KG1 (cell line): ENCODE measurements around the gene GSE1.
A peak's percentile ranks its signal among the peaks of the same experiment; 100 is the strongest.

ENCODE experiments used
- DNase-seq: peaks from one replicate; lab custom pipeline; 2025; lab: John Stamatoyannopoulos, UW

GSE1 gene

GRCh38 chr16:85706449-85707034, 93.4 kb downstream of the GSE1 start:
- DNase-seq: no peak

DNA sequence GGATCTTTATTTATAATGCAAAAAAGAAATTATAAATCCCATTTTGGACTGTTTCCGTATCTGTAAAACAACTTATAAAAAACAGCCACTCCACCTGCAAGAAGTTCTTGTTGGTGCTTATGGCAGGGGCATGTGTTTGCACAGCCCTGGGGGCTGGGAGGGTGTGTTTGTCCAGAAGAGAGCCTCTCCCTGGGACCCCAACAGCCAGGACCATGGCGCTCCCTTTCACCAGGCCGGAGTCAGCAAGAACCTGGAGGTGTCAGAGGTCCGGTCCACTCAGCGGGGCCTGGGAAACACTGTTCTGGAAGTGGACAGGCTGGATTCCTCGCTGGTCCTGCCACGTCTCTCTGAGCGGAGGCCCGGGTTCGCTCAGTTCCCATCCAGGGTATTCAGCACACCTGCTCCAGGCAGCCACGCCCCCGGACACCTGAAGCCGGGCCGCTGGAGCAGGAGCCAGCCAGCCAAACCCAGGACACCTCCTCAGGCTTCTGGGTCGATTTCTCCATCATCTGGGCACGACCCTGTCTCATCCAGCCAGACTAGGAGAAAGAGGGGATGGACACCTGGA, 94.5 kb downstream of the GSE1 start:
- no peak for DNase-seq

DNA sequence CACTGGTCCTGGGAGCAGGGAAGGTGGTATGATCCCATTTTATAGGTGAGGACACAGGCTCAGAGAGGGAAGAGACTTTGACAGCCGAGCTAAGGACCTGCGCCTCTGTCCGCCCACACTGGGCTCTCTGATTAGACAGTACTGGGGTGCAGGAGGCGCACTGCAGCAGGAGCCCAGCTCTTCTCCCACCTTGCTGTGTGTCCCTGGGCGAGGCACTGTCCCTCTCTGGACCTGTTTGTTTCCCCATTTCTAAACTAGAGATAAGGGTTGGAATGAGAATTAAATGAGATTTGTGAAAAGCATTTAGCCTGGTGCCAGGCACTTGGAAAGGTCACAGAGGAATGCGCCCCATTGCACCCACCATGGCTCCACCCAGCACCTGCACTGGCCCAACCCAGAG, 95.2 kb downstream of the GSE1 start:
- no peak for DNase-seq

DNA sequence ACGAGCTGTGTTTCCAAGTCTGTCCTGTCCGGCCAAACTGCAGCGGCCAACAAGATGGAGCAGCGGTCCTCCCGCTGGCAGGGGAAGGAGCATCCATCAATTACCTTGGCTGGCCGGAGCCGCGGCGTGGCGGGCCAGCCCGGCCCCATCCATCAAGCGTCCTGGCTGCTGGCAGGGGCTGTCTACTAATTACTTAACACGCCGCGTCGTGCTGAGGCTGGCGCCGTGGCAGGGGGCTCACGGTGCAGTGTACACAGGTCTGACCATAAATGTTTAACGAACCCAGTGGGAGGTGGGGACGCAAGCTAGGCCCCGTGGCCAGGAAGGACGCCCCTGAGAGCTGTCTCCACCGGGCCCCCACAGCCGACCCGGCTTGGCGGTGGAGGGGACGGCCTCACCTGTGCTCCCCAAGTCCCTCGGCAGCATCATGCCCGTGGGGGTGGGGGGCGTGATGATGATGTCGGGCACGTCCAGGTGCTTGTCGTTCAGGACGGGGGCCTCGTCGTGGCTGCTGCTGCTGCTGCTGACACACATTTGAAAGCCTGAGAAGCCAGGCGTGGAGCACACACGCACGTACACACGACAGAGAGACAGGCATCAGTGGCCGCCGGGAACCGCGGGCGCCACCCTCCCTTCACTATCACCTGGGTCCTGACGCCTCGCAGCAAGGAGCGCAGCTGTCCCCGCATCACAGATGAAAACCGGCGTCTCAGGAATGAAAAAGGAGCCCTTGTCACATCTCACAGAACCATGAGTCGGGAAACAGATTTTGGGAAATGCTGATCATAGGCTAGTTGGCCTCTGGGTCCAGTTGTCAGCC, 96.9 kb downstream of the GSE1 start:
- no peak for DNase-seq

DNA sequence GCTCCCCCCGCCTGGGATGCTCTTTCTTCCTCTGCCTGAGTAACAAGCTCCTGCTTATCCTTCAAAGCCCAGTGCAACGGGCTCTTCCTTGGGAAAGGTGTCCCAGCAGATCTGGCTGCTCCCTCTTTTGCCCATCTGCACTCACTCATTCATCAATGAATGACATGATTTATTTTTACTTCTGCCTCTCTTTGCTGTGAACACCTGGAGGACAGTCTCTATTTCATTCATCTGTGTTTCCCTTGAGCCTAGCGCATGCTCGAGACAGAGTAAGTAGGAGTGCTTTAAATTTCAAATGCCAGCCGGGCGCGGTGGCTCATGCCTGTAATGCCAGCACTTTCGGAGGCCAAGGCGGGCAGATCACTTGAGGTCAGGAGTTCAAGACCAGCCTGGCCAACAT, 97.6 kb downstream of the GSE1 start:
- no peak for DNase-seq

GRCh38 chr16:85711982-85712587, 99.0 kb downstream of the GSE1 start:
- DNase-seq: no peak

- no peak for DNase-seq
Measured at GRCh38 chr16:85712801-85713200, 99.7 kb downstream of the GSE1 start.

DNA sequence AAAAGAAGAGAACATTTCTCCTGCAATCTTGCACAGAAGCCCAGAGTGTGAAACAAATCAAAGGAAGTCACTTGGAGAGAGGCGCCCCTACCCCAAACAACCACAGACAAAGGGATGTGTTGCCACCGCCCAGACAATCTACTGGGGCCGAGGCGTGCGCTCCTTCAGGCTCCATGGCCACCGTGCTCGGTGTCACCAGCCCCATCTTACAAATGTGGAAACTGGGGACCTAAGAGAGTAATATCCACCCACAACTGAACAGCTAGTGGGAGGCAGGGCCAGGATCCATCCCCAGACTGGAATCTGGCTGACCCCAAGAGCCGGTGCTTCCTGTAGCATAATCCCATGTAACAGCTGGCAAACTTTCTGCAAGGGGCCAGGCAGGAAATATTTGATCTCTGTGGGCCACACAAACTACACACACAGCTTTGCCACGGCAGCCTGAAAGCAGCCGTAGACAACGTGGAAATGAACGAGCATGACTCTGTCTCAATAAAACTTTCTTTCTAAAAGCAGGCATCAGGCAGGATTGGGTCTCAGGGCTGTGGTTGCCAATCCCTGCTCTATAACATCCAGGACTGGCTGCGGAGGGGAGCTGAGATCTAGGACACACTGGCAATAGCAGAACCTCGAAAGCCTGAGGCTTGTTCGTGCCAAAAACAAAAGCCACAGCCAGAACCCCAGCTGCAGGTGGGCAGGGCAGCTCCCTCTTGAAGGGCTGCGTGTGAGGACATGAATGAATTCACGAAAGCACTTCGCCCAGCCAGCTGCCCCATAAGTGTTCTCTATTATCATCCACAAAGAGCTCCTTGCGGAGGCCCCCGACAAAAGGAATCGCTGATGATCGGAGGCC, 102.3 kb downstream of the GSE1 start:
- DNase-seq: no peak

GRCh38 chr16:85716022-85716679, 103.0 kb downstream of the GSE1 start:
- DNase-seq: no peak

DNA sequence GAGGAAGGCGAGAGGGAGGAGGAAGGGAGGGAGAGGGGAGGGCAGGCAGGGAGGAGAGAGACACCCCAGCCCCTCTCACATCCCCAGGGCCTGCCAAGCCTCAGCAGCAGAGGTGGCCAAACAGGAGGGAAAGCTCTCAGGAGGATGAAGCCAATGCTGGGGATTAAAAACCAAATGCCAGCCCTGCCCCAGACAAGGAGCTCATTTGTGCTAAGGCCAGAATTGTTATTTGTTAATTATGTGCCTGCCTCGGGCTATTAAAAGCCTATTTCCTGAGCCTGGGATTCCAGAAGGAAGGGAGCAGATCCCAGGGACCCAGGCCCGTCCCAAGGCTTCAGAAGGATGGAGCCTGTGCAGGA, 103.5 kb downstream of the GSE1 start:
- DNase-seq: no peak

- peak; percentile 52 for DNase-seq
Measured at GRCh38 chr16:85717393-85718152, 104.5 kb downstream of the GSE1 start.

DNA sequence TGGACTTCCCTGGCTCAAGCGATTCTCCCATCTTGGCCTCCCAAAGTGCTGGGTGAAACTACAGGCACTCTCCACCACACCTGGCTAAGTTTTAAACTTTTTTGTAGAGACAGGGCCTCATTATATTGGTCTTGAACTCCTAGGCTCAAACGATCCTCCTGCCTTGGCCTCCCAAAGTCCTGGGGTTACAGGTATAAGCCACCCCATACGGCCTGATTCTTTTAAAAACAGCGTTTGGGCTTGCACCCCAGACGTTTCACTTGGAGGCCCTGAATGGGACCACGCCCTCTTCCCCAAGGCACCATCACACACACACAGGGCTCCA, 105.0 kb downstream of the GSE1 start:
- no peak for DNase-seq

GRCh38 chr16:85718682-85719081, 105.6 kb downstream of the GSE1 start:
- DNase-seq: no peak

GRCh38 chr16:85719605-85720301, 106.6 kb downstream of the GSE1 start:
- no peak for DNase-seq

- no peak for DNase-seq
Measured at GRCh38 chr16:85720302-85720637, 107.1 kb downstream of the GSE1 start.

DNA sequence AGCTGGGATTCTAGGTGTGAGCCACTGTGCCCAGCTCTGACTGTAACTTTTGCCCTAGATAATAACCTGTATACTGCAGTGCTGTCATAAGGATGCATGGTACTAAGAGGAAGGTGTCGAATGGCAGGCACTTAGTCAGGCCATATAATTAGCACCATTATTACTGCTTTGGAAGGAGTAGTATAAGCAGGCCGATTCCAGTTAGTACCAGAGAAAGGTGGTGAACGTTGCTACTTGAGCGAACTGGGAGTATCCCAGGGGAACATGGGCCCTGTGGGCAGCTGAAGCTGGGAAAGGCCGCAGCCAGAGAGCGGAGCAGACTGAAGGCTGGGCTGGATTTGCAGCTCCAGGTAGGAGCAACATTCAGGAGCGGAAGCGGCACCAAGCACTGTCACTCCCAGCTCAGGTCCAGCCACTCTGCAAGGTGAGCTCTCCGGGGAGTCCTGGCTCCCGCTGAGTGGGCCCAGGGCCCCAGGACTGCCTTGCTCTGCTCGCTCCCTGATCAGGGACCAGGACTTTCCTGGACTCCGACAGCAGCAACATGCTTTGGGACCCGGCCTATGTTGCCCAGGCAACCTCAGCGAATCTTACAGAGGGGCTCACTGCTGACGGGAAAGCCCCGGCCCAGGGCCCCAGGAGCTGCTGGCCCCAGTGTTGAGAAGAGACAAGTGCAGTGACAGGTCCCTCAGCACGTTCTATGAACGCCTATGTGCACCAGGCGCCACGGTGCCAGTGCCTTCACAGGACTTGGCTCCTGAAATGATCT, 109.2 kb downstream of the GSE1 start:
- DNase-seq: no peak

- DNase-seq: no peak
Measured at GRCh38 chr16:85724126-85724879, 111.2 kb downstream of the GSE1 start.

GRCh38 chr16:85724936-85725335, 111.8 kb downstream of the GSE1 start:
- no peak for DNase-seq
